ENCODE measurements around the gene MTARC1.

DNA sequence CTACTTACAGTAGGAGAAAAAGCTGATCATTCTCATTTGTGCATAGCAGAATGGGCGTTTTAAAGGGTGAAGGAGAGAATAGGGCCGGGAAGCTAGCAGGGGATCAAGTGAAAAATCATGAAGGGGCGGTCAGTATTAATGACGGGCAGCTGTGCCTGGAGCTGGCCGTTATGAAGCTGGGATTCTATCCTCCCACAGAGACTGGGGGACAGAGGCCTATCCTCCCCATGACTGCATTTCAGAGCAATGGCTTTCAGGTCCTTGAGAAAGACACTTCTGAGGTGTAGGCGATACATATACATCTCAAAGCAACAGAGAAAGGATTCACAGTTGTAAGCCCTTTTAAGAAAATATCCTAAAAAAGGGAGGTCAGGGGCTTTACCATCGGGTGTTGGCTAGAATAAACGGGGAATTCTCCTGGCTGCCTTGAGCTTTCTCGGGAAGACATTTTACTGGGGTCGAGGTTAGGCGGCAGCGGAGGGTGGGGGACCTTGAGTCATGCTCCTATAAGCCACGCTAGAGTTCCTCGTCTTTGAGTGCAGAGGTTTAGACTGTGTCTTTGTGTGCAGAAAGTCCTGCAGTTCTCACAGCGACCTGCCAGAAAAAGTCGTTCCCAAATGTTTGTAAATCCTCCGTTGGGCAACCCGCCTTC, 39.1 kb upstream of the MTARC1 start:
- TF ChIP-seq POLR2AphosphoS5 (IDR thresholded peaks at IDR 0.05; ENCODE audit: insufficient read depth in 1 of 2, low read depth in 1 of 2) (no peak), CTCF (IDR thresholded peaks at IDR 0.05) (peak in 2 of 3 experiments; percentile 12 to 29)

Measured in vagina (tissue), 2 donors.